HG02798 (cell line): Measurements from ENCODE around the gene CPLX1.
"Not testable (repeated sequence)": the region's sequence is repeated elsewhere in the genome, so short reads cannot be mapped to it uniquely, and the experiment has no call there.

ENCODE experiments used
- ATAC-seq: cut with Tn5 transposase; IDR thresholded peaks from one replicate; pipeline ENCODE4 v1.9.1; 2021; ENCODE audit warnings: mild to moderate bottlenecking; ENCODE audit not compliant: unreplicated experiment, poor library complexity

The CPLX1 gene

DNA sequence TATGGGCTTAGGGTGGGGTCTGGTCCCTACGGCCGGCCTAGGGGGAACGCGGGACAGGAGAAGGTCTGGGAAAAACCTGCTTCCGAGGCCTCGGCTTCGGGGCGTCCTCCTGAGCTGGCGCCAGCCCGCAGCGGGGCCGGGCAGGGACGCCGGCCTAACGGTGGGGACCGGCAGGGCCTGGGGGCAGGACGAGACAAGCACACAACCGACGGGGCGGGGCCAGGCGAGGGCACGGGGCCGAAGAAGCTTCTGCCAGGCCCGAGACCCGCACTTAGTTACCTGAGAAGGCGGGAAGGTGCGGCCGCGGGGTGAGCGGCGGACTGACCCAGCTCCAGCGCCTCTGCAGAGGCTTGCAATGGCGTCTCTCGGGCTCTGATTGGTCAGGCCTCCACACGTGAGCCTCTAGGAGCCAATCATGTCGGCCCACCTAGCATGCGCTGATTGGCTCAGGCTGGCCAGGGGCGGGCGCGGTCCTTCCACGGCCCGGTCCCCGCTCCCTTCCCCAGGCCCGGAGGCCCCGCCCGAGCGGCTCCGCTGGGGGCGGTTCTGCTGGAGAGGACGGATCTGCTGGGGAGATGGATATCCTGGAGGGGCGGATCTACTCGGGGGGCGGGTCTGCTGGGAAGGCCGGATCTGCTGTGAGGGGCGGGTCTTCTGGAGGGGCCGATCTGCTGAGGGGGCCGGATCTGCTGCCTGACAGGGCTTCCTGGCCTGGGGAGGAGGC, 44.3 kb downstream of the CPLX1 start:
- peak; percentile 96 for ATAC-seq

GRCh38 chr4:780716-781492, 45.0 kb downstream of the CPLX1 start:
- no peak for ATAC-seq

DNA sequence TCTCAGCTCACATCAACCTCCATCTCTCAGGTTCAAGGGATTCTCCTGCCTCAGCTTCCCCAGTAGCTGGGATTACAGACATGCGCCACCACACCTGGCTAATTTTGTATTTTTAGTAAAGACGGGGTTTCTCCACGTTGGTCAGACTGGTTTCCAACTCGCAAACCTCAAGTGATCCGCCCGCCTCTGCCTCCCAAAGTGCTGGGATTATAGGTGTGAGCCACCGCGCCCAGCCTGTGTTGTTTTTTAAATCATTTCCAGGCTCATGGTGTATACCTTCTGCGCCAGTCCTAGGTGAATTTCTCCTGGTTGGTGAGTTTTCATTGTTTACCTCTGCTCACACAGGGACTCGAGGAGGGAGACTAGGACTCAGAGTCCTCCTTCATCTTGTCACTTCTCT, 45.7 kb downstream of the CPLX1 start:
- ATAC-seq, result not testable (repeated sequence)

GRCh38 chr4:779555-779954, 46.4 kb downstream of the CPLX1 start:
- no peak for ATAC-seq

DNA sequence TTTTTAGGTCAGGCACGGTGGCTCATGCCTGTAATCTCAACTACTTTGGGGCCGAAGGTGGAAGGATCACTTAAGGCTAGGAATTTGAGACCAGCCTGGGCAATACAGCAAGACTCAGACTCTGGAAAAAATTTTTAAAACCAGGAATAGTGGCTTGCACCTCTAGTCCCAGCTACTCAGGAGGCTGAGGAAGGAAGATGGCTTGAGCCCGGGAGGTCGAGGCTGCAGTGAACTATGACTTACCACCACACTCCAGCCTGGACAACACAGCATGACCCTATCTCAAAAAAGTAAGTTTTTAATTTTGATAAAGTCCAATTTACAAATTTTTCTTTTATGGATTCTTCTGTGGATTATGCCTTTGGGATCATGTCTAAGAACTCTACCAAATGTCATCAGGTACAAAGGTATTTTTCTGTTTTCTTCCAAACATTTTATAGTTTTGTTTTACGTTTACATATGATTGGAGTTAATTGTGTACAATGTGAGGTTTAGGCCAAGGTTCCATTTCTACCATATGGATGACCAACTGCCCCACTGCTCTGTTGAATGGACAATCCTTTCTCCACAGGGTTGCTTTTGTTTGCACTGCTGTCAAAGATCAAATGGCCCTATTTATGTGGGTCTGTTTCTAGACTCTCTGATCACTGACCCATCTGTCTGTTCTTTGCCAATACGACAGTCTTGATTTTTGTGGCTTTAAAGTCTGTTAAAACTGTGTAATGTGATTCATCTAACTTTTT, 48.2 kb downstream of the CPLX1 start:
- ATAC-seq, result no peak

DNA sequence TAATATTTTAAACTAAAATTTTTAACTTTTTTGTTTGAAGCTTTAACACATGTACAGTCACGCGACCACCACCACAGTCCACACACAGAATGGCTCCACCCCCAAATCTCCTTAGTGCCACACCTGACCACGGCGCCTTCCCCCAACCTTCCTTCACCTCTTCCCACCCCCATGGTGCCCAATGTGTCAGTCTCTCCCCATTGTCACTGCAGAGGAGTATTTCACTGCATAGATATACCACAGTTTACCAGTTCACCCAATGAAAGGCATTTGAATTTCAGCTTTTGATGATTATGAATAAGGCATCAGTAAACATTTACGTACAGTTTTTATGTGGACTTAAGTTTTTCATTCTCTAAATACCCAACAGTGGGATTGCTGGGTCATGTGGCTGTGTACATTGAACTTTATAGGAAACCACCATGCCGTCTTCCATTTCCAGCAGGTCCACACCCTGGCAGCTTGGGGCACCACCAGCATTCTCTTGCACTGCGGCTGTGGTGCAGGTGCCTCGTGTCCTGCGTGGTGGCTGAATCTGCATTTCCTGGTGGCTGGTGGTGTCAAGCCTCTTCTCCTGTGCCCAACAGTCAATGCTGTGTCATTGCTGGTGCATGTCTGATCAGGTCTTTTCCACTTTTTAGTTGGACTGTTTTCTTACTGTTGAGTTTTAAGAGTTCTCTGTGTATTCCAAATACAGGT, 49.0 kb downstream of the CPLX1 start:
- ATAC-seq, result no peak

DNA sequence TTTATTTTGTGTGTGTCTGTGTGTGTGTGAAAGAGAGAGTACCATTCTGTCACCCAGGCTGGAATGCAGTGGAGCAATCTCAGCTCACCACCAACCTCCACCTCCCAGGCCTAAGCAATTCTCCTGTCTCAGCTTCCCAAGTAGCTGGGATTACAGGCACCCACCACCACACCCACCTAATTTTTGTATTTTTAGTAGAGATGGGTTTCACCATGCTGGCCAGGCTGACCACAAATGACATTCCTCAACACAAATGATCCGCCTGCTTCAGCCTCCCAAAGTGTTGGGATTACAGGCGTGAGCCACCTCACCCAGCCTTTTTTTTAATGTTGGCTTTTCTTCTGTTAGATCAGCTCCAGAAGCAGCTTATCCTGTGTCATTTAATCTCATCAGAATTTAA, 50.4 kb downstream of the CPLX1 start:
- ATAC-seq, result not testable (repeated sequence)

DNA sequence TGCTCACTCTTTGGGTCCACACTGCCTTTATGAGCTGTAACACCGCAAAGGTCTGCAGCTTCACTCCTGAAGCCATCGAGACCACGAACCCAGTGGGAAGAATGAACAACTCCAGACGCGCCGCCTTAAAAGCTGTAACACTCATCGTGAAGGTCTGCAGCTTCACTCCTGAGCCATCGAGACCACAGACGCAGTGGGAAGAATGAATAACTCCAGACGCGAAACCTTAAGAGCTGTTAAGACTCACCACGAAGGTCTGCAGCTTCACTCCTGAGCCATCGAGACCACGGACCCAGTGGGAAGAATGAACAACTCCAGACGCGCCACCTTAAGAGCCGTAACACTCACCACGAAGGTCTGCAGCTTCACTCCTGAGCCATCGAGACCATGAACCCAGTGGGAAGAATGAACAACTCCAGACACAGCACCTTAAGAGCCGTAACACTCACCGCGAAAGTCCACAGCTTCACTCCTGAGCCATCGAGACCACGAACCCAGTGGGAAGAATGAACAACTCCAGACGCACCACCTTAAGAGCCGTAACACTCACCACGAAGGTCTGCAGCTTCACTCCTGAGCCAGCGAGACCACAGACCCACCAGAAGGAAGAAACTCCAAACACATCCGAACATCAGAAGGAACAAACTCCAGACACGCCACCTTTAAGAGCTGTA, 51.4 kb downstream of the CPLX1 start:
- ATAC-seq, result not testable (repeated sequence)

DNA sequence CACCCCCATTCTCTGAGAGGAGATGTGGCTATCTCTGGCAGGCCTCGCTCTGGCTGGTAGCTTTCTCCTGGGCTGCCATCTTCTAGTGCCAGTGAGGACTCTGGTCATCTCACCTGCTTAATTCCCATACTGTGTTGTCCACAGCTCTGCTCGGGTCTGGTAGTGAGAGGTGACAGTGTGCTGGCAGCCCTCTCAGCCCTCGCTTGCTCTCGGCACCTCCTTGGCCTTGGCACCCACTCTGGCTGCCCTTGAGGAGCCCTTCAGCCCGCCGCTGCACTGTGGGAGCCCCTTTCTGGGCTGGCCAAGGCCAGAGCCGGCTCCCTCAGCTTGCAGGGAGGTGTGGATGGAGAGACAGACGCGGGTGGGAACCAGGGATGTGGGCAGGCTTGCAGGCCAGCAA, 52.7 kb downstream of the CPLX1 start:
- ATAC-seq, result no peak

GRCh38 chr4:772776-773175, 53.2 kb downstream of the CPLX1 start:
- ATAC-seq, result no peak

- no peak for ATAC-seq
Measured at GRCh38 chr4:772118-772517, 53.8 kb downstream of the CPLX1 start.

- no peak for ATAC-seq
Measured at GRCh38 chr4:771464-771863, 54.5 kb downstream of the CPLX1 start.

DNA sequence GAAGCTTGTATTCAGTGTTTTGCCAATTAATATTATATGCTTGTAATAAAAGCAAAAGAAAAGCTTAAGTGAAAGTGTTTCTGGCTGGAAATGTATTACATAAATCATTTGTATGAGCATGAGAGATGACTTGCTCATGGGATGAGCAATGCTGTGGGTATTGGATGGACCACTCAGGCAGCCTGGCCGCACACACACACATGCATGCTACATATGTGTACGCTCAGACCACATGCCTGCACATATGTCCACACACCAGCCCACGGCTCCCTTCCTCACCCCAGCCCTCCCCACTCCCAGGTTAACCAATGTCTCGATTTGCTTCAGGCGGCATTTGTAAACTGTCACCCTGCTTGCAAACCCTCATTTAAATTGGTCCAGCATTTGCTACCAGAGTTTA, 55.9 kb downstream of the CPLX1 start:
- ATAC-seq, result no peak

DNA sequence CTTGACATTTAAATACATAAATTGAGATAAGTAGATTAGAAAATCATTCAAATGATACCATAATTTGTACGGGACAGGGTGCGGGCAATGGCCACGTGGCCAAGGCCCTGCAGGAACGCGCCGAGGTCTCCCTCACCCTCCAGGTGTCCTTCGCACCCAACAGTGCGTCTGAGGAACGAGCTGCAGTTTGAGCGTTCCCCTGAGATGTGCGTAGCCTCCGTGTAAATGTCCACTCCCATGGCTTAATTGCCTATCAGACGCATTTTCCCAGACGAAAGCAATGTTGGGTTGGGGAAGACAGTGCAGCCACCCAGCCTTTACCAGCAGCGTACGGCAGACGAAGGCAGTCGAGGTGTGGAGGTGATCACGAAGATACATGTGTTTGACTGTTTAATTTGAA, 56.4 kb downstream of the CPLX1 start:
- ATAC-seq, result no peak

GRCh38 chr4:768995-769394, 56.9 kb downstream of the CPLX1 start:
- ATAC-seq, result no peak

GRCh38 chr4:768076-768475, 57.9 kb downstream of the CPLX1 start:
- no peak for ATAC-seq

- no peak for ATAC-seq
Measured at GRCh38 chr4:766559-767283, 59.2 kb downstream of the CPLX1 start.

DNA sequence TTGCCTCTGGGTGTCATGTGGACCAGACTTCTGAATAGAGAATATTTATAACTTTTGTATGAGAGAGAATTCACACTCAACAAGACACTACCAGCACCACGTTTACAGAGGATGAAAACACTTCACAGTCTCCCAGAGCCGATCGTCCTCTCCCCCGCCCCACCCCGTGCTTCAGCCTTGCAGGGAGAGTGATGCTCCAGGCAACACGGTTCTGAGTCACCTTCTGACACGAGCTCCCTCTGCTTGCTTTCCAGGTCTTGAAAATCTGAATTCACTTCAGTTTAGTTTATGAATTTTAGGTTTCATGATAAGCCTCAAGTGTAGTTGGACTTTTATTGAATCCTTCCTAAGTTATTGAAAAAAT, 59.8 kb downstream of the CPLX1 start:
- ATAC-seq, result no peak

- ATAC-seq, result no peak
Measured at GRCh38 chr4:764405-765169, 61.3 kb downstream of the CPLX1 start.
